ENCODE measurements around the gene PRPSAP1. TPM values are rescaled to one million over a fixed set of nuclear protein-coding genes. Genes with fewer than 3 reads are reported as not detected.
"Not testable (repeated sequence)": the region's sequence is repeated elsewhere in the genome, so short reads cannot be mapped to it uniquely, and the experiment has no call there.

PRPSAP1 gene
- total RNA-seq, 2 experiments from 2014 or later: 63.9 to 64.7 TPM

DNA sequence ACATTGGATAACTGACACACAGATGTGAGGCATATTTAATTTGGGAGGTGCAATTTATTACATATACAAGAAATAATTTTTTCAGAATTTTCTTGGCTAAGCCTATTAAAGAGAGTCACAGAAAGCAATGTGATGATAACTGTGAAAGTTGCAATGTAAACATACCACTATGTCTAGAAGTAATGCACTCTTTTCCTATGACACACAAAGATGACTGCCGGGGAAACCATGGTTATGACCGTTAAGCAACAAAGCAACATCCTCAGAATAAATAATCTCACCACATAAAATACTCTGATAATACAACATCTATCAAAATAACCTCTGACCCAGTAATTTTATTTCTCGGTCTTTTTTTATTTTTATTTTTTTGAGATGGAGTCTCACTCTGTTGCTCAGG, 35.1 kb downstream of the PRPSAP1 start:
- Mint-ChIP-seq H3K27me3 (no peaks in the 10 kb centered on the region), H3K36me3 (peaks cover 26% of the 10 kb centered on the region), H3K9me3 (ENCODE audit: low read depth) (no peaks in the 10 kb centered on the region), H3K4me1 (peaks cover 3% of the 10 kb centered on the region), H3K27ac (no peak overlapping the region), H3K4me3 (no peak overlapping the region)
- CTCF ChIA-PET: no interaction called here
- ATAC-seq (no peak), DNase-seq (no peak)

GRCh38 chr17:76317535-76317934, 36.2 kb downstream of the PRPSAP1 start:
- Mint-ChIP-seq H3K27ac (no peak overlapping the region), H3K4me3 (no peak overlapping the region), H3K36me3 (peaks cover 27% of the 10 kb centered on the region), H3K4me1 (peaks cover 3% of the 10 kb centered on the region), H3K9me3 (ENCODE audit: low read depth) (no peaks in the 10 kb centered on the region), H3K27me3 (no peaks in the 10 kb centered on the region)
- DNase-seq: no peak
- CTCF ChIA-PET: interaction anchor here (1.2 to 3.1 kb wide), 2 partner anchors 12 to 80 kb away, joined by 4 to 12 read pairs; no protein-coding TSS in a partner anchor
- ATAC-seq: no peak

GRCh38 chr17:76314392-76315227, 39.1 kb downstream of the PRPSAP1 start:
- ATAC-seq: no peak
- H3K27ac Mint-ChIP-seq: peak overlapping the region; percentile 16
- CTCF ChIA-PET: interaction anchor here (0.9 to 3.1 kb wide), 3 partner anchors 8 to 83 kb away, joined by 3 to 12 read pairs (median 4); no protein-coding TSS in a partner anchor
- peaks cover 3% of the 10 kb centered on the region for H3K4me1 Mint-ChIP-seq
- H3K36me3 Mint-ChIP-seq: peaks cover 24% of the 10 kb centered on the region
- H3K9me3 Mint-ChIP-seq (ENCODE audit: low read depth): no peaks in the 10 kb centered on the region
- no peak for DNase-seq
- H3K4me3 Mint-ChIP-seq: no peak overlapping the region
- H3K27me3 Mint-ChIP-seq: no peaks in the 10 kb centered on the region

GRCh38 chr17:76312735-76313134, 41.0 kb downstream of the PRPSAP1 start:
- CTCF ChIA-PET: interaction anchor here (0.6 to 0.9 kb wide), 3 partner anchors 9 to 193 kb away, joined by 3 to 5 read pairs (median 3); partner anchors contain the start of gene SPHK1

GRCh38 chr17:76309461-76309860, 44.3 kb downstream of the PRPSAP1 start:
- no peak overlapping the region for H3K4me3 Mint-ChIP-seq
- H3K27me3 Mint-ChIP-seq: no peaks in the 10 kb centered on the region
- DNase-seq: no peak
- H3K27ac Mint-ChIP-seq: no peak overlapping the region
- peaks cover 13% of the 10 kb centered on the region for H3K36me3 Mint-ChIP-seq
- CTCF ChIA-PET: interaction anchor here (1.1 to 2.8 kb wide), 5 partner anchors 11 to 99 kb away, joined by 3 to 20 read pairs (median 3); partner anchors contain the start of gene SPHK1
- H3K4me1 Mint-ChIP-seq: no peaks in the 10 kb centered on the region
- no peak for ATAC-seq
- H3K9me3 Mint-ChIP-seq (ENCODE audit: low read depth): no peaks in the 10 kb centered on the region

More at GRCh38 chr17:76312735-76313134, 41.0 kb downstream of the PRPSAP1 start:
- Mint-ChIP-seq H3K27ac (no peak overlapping the region), H3K36me3 (peaks cover 23% of the 10 kb centered on the region), H3K27me3 (no peaks in the 10 kb centered on the region), H3K9me3 (ENCODE audit: low read depth) (no peaks in the 10 kb centered on the region), H3K4me3 (no peak overlapping the region), H3K4me1 (peaks cover 3% of the 10 kb centered on the region)
- DNase-seq (no peak), ATAC-seq (no peak)

DNA sequence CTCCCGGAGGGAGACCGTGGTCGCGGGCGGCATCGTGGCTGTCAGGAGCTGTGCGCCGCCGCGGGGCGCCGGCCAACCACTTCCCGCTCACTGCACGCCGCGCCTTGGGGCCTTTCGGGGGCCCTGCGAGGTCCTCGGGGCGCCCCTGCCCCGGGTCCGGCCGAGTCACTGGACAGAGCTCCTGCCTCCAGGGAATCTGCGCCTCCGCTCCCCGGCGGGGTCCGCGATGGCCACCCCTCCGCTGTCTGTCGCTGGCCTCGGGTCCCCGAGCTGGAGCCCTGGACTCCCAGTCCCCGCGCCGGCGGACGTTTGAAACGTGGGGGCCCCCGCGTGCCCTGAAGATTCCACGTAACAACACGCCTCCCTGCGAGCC, 45.8 kb downstream of the PRPSAP1 start, which contains the start of gene QRICH2:
TSS of gene QRICH2 (minus strand) at position 311 of the 373 bp plus-strand sequence. CDS start at position 33, 278 bp downstream.
- no peaks in the 10 kb centered on the region for H3K9me3 Mint-ChIP-seq (ENCODE audit: low read depth)
- H3K27me3 Mint-ChIP-seq: no peaks in the 10 kb centered on the region
- DNase-seq (no peak), ATAC-seq (no peak)
- peaks cover 7% of the 10 kb centered on the region for H3K36me3 Mint-ChIP-seq
- no peak within 1 kb of the TSS for H3K27ac Mint-ChIP-seq
- H3K4me3 Mint-ChIP-seq: no peak within 1 kb of the TSS
- H3K4me1 Mint-ChIP-seq: peaks cover 2% of the 10 kb centered on the region
- CTCF ChIA-PET: interaction anchor here (1.3 to 10.5 kb wide), 2 partner anchors 78 to 89 kb away, joined by 4 to 171 read pairs; no protein-coding TSS in a partner anchor

- H3K9me3 Mint-ChIP-seq (ENCODE audit: low read depth): no peaks in the 10 kb centered on the region
- ATAC-seq (no peak), DNase-seq (no peak)
- no peaks in the 10 kb centered on the region for H3K27me3 Mint-ChIP-seq
- H3K27ac Mint-ChIP-seq: no peak overlapping the region
- CTCF ChIA-PET: interaction anchor here (0.5 to 10.5 kb wide), 4 partner anchors 8 to 89 kb away, joined by 3 to 171 read pairs (median 4); no protein-coding TSS in a partner anchor
- H3K4me1 Mint-ChIP-seq: peaks cover 2% of the 10 kb centered on the region
- no peak overlapping the region for H3K4me3 Mint-ChIP-seq
- peaks cover 5% of the 10 kb centered on the region for H3K36me3 Mint-ChIP-seq
Measured at GRCh38 chr17:76307299-76307965, 46.3 kb downstream of the PRPSAP1 start.

GRCh38 chr17:76305135-76305454, 48.6 kb downstream of the PRPSAP1 start:
- not testable (repeated sequence) for DNase-seq; H3K4me1 Mint-ChIP-seq; H3K27me3 Mint-ChIP-seq; ATAC-seq; H3K27ac Mint-ChIP-seq; H3K36me3 Mint-ChIP-seq; H3K4me3 Mint-ChIP-seq; H3K9me3 Mint-ChIP-seq (ENCODE audit: low read depth)
- CTCF ChIA-PET: interaction anchor here (0.7 to 10.5 kb wide), 7 partner anchors 12 to 291 kb away, joined by 3 to 171 read pairs (median 9); partner anchors contain the start of gene SPHK1

DNA sequence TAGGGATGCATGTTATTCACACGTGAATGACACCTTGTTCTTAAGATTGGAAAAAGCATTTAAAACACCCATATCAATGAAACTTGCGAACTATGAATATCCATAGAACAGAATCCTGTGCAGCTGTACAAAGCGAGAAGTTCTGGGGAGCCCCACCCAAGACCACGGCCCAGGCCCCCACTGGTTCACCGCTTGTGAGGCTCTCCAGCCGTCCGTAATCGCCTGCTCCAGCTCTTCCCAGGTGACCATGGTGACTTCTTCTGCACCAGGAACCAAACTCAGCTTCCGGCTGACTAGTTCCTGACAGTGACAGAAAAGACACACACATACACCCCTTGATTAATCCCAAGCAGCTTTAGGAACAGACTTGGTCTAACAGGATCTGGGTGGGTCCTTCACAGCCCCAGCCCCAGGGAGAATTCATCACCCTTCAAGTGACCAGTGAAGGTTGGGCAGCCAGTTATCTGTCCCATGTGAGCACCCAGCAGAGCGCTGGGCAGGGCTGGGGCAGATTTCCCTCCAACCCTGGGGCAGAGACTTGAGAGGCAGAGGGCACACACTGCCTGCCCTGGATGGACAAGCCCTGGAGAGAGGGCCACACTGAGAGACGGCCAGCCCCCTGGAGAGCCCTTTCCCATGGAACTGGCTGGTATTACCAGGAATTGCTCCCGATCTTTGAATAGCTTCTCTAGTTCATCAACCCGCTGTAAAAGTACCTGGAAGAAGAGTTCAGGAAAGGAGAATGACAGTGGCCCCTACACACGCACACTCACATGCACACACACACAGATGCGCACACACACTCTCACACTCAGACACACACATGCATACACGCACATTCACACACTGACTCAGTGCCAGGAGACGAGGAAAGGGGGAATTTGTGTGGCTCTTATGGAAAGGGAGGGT, 49.2 kb downstream of the PRPSAP1 start:
- no peak for ATAC-seq
- peaks cover 2% of the 10 kb centered on the region for H3K36me3 Mint-ChIP-seq
- H3K4me1 Mint-ChIP-seq: peaks cover 2% of the 10 kb centered on the region
- H3K27me3 Mint-ChIP-seq: no peaks in the 10 kb centered on the region
- H3K9me3 Mint-ChIP-seq (ENCODE audit: low read depth): no peaks in the 10 kb centered on the region
- H3K4me3 Mint-ChIP-seq: no peak overlapping the region
- H3K27ac Mint-ChIP-seq: no peak overlapping the region
- CTCF ChIA-PET: interaction anchor here (0.6 to 10.5 kb wide), 16 partner anchors 8 to 1851 kb away, joined by 3 to 171 read pairs (median 4); partner anchors contain the start of genes PRPSAP1 and SPHK1
- no peak for DNase-seq

DNA sequence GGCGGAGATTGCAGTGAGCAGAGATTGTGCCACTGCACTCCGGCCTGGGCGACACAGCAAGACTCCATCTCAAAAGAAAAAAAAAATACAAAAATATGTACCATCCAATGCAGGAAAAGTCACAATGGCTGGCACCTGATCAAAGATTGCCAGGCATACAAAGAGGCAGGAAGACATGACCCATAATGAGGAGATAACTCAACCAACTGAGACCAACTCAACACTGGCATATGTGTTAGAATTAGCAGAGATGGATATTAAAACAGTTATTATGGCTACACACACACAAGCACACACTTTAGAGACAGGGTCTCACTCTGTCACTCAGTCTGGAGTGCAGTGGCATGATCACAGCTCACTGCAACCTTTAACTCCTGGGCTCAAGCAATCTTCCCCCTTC, 56.3 kb downstream of the PRPSAP1 start:
- Mint-ChIP-seq H3K27me3 (no peaks in the 10 kb centered on the region), H3K27ac (no peak overlapping the region), H3K4me1 (peaks cover 3% of the 10 kb centered on the region), H3K9me3 (ENCODE audit: low read depth) (no peaks in the 10 kb centered on the region), H3K36me3 (no peaks in the 10 kb centered on the region), H3K4me3 (no peak overlapping the region)
- ATAC-seq (no peak), DNase-seq (no peak)
- CTCF ChIA-PET: interaction anchor here (0.6 to 8.4 kb wide), 7 partner anchors 10 to 284 kb away, joined by 3 to 81 read pairs (median 13); partner anchors contain the start of genes EXOC7 and SPHK1

- H3K27me3 Mint-ChIP-seq: no peaks in the 10 kb centered on the region
- peaks cover 3% of the 10 kb centered on the region for H3K4me1 Mint-ChIP-seq
Measured at GRCh38 chr17:76296889-76297288, 56.8 kb downstream of the PRPSAP1 start.

DNA sequence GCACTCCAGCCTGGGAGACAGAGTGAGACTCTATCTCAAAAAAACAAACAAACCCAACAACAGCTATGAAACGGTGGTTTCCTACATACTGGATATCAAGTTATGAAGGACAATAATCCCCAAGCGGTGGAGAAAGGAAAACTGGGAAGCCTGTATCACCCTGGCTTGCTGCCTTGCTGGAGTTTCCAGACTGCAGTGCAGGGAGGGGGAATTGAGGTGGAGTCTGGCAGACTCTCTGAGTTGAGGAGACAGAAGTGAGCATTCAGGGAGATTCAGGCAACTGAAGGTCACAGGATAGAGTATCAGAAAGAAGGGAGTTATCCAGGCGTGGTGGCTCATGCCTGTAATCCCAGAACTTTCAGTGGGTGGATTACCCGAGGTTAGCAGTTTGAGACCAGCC, 57.5 kb downstream of the PRPSAP1 start:
- DNase-seq (no peak), ATAC-seq (no peak)
- CTCF ChIA-PET: interaction anchor here (1.0 to 2.1 kb wide), 4 partner anchors 16 to 285 kb away, joined by 3 to 12 read pairs (median 6); no protein-coding TSS in a partner anchor
- H3K4me1 Mint-ChIP-seq: peaks cover 3% of the 10 kb centered on the region
- no peak overlapping the region for H3K27ac Mint-ChIP-seq
- no peaks in the 10 kb centered on the region for H3K36me3 Mint-ChIP-seq
- H3K9me3 Mint-ChIP-seq (ENCODE audit: low read depth): no peaks in the 10 kb centered on the region
- no peaks in the 10 kb centered on the region for H3K27me3 Mint-ChIP-seq
- H3K4me3 Mint-ChIP-seq: no peak overlapping the region

More at GRCh38 chr17:76296889-76297288, 56.8 kb downstream of the PRPSAP1 start:
- H3K9me3 Mint-ChIP-seq (ENCODE audit: low read depth): no peaks in the 10 kb centered on the region
- H3K4me3 Mint-ChIP-seq: no peak overlapping the region
- H3K36me3 Mint-ChIP-seq: no peaks in the 10 kb centered on the region
- DNase-seq: no peak
- CTCF ChIA-PET: interaction anchor here (0.6 to 7.5 kb wide), 4 partner anchors 17 to 283 kb away, joined by 3 to 46 read pairs (median 20); no protein-coding TSS in a partner anchor
- ATAC-seq: no peak
- H3K27ac Mint-ChIP-seq: no peak overlapping the region
